ENCODE results near the gene RNLS.

RNLS gene

DNA sequence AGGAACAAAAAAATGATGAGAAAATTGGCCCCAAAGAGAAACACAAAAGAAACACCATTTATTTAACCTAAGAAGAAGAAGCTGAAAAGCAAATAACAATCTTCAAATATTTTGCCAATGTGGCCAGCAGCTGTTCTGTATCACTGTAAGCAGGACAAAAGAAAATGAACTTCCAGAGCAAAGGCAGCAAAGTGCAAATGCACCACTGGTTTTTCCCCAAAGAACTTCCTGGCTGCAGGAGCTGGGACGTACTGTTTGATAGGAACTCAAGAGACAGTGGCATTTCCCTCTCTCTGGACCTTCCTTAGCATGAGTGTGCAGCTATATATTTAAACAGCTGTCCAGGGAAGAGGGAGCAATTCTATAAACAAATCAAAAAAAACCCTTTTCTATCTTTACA, 60.4 kb downstream of the RNLS start:
- peaks cover 17% of the 10 kb centered on the region for H3K27me3 Mint-ChIP-seq (ENCODE audit: low read depth)
- H3K4me1 Mint-ChIP-seq (ENCODE audit: low read depth), result no peaks in the 10 kb centered on the region
- no peaks in the 10 kb centered on the region for H3K36me3 Mint-ChIP-seq (ENCODE audit: low read depth)
- no peaks in the 10 kb centered on the region for H3K9me3 Mint-ChIP-seq
- H3K27ac Mint-ChIP-seq, result no peak overlapping the region
- H3K4me3 Mint-ChIP-seq, result no peak overlapping the region

DNA sequence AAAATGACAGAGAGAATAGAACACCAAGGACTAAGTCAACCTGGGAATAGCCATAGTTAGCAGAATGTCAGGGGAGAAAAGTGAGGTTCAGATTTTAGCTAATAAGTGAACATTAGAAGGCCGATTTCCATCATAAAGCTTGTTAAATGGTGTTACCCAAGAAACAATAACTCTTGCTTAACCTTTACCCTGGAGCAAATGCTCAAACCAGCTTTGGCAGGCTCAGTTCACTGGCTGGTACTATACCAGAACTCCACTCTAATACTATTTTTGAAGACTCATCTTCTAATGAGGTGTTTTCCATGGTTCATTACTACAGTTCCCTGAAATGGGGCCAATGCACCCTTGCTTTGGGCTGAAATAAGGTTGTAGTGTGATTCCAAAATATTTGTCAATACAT, 61.3 kb downstream of the RNLS start:
- H3K27ac Mint-ChIP-seq, result no peak overlapping the region
- no peaks in the 10 kb centered on the region for H3K9me3 Mint-ChIP-seq
- no peak overlapping the region for H3K4me3 Mint-ChIP-seq
- no peaks in the 10 kb centered on the region for H3K36me3 Mint-ChIP-seq (ENCODE audit: low read depth)
- H3K27me3 Mint-ChIP-seq (ENCODE audit: low read depth), result peaks cover 17% of the 10 kb centered on the region
- H3K4me1 Mint-ChIP-seq (ENCODE audit: low read depth), result no peaks in the 10 kb centered on the region

- H3K27me3 Mint-ChIP-seq (ENCODE audit: low read depth), result peaks cover 10% of the 10 kb centered on the region
- H3K4me1 Mint-ChIP-seq (ENCODE audit: low read depth), result no peaks in the 10 kb centered on the region
- H3K4me3 Mint-ChIP-seq, result no peak overlapping the region
- H3K36me3 Mint-ChIP-seq (ENCODE audit: low read depth), result no peaks in the 10 kb centered on the region
- H3K9me3 Mint-ChIP-seq, result no peaks in the 10 kb centered on the region
- no peak overlapping the region for H3K27ac Mint-ChIP-seq
Measured at GRCh38 chr10:88515235-88515634, 67.9 kb downstream of the RNLS start.

GRCh38 chr10:88512599-88512998, 70.5 kb downstream of the RNLS start:
- no peak overlapping the region for H3K4me3 Mint-ChIP-seq
- H3K36me3 Mint-ChIP-seq (ENCODE audit: low read depth), result no peaks in the 10 kb centered on the region
- H3K27me3 Mint-ChIP-seq (ENCODE audit: low read depth), result no peaks in the 10 kb centered on the region
- H3K27ac Mint-ChIP-seq, result no peak overlapping the region
- H3K4me1 Mint-ChIP-seq (ENCODE audit: low read depth), result no peaks in the 10 kb centered on the region
- no peaks in the 10 kb centered on the region for H3K9me3 Mint-ChIP-seq

DNA sequence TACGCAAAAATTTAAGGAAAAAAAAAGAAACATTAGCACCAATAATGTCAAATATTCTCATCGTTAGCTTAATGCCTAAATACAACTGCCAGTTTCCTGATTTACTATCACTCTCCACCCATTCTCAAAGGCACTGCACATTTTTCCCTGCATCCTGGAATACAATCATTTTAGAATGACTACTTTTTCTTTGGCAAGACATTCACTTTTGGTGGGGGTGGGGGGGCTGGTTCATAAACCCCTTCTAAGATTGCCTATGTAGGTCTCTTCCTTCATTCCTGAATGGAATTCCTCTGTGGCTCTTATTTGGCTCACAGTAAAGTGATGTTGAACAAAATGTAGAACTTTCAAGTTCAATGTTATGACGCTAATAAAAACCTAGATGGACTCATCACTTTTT, 74.3 kb downstream of the RNLS start:
- Mint-ChIP-seq H3K9me3 (no peaks in the 10 kb centered on the region), H3K36me3 (ENCODE audit: low read depth) (no peaks in the 10 kb centered on the region), H3K27ac (no peak overlapping the region), H3K4me1 (ENCODE audit: low read depth) (no peaks in the 10 kb centered on the region), H3K4me3 (no peak overlapping the region), H3K27me3 (ENCODE audit: low read depth) (peaks cover 6% of the 10 kb centered on the region)

- no peaks in the 10 kb centered on the region for H3K36me3 Mint-ChIP-seq (ENCODE audit: low read depth)
- no peaks in the 10 kb centered on the region for H3K9me3 Mint-ChIP-seq
- no peak overlapping the region for H3K27ac Mint-ChIP-seq
- H3K4me3 Mint-ChIP-seq, result no peak overlapping the region
- H3K4me1 Mint-ChIP-seq (ENCODE audit: low read depth), result no peaks in the 10 kb centered on the region
- peaks cover 6% of the 10 kb centered on the region for H3K27me3 Mint-ChIP-seq (ENCODE audit: low read depth)
Measured at GRCh38 chr10:88507826-88508453, 75.2 kb downstream of the RNLS start.

DNA sequence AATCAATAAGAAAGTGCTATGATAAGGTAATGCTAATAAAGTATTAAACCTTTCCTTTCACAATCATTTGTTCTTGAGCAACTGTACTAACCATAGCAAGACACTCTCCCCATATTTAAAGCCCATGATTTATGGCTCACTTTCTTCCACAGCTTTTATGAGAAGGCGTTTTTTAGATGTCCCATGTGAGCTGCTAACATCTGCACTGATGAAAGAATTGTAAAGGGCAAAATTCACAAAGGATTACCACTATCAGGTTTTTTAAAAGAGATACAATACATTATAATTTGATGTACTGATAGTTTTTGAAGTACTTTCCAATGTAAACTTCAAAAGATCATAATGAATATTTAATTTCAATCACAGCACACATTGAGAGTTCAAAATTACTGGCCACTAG, 75.7 kb downstream of the RNLS start:
- Mint-ChIP-seq H3K4me3 (no peak overlapping the region), H3K27me3 (ENCODE audit: low read depth) (peaks cover 6% of the 10 kb centered on the region), H3K27ac (no peak overlapping the region), H3K9me3 (no peaks in the 10 kb centered on the region), H3K36me3 (ENCODE audit: low read depth) (no peaks in the 10 kb centered on the region), H3K4me1 (ENCODE audit: low read depth) (no peaks in the 10 kb centered on the region)

GRCh38 chr10:88505680-88506215, 77.4 kb downstream of the RNLS start:
- no peaks in the 10 kb centered on the region for H3K9me3 Mint-ChIP-seq
- no peaks in the 10 kb centered on the region for H3K4me1 Mint-ChIP-seq (ENCODE audit: low read depth)
- H3K27ac Mint-ChIP-seq, result no peak overlapping the region
- H3K36me3 Mint-ChIP-seq (ENCODE audit: low read depth), result no peaks in the 10 kb centered on the region
- H3K4me3 Mint-ChIP-seq, result no peak overlapping the region
- peaks cover 6% of the 10 kb centered on the region for H3K27me3 Mint-ChIP-seq (ENCODE audit: low read depth)

DNA sequence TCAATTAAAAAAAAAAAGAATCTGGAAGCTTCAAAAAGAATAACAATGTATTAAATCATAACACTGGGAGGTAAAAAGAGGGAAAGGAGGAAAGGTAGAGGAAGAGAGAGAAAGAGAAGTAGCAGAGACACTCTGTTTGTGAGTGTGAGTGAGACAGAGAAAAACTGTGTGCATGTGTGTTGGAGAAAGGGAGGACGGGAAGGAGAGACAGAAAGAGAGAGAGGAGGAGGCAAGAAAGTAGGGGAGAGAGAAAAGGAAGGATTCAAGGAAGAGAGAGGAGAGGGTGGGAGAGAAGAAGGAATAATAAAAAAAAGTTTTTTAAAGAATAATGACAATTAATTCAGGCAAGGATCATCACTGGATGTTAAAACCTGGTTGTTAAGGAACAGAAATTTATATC, 77.9 kb downstream of the RNLS start:
- H3K27me3 Mint-ChIP-seq (ENCODE audit: low read depth), result peaks cover 6% of the 10 kb centered on the region
- H3K4me3 Mint-ChIP-seq, result no peak overlapping the region
- H3K27ac Mint-ChIP-seq, result no peak overlapping the region
- no peaks in the 10 kb centered on the region for H3K36me3 Mint-ChIP-seq (ENCODE audit: low read depth)
- H3K9me3 Mint-ChIP-seq, result no peaks in the 10 kb centered on the region
- H3K4me1 Mint-ChIP-seq (ENCODE audit: low read depth), result no peaks in the 10 kb centered on the region

DNA sequence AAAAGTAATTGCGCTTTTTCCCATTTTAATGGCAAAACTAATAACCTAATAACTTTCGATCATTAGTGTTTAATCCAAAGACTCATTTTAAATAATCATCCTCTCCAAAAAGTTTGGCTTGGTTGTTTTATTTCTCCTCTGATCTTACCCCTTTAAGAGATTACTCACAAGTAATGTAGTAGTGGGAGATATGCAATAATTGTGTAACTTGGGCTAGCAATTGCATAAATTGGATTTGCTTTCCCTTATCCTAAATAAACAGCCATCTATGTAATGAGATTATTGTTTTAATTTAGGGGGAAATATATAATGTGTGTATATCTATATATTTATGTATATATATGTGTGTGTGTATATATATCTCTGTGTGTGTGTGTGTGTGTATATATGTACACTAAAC, 82.5 kb downstream of the RNLS start:
- Mint-ChIP-seq H3K4me1 (ENCODE audit: low read depth) (peaks cover 2% of the 10 kb centered on the region), H3K27me3 (ENCODE audit: low read depth) (peaks cover 9% of the 10 kb centered on the region), H3K9me3 (no peaks in the 10 kb centered on the region), H3K36me3 (ENCODE audit: low read depth) (no peaks in the 10 kb centered on the region), H3K4me3 (no peak overlapping the region), H3K27ac (no peak overlapping the region)

GRCh38 chr10:88499569-88500470, 83.3 kb downstream of the RNLS start:
- H3K9me3 Mint-ChIP-seq, result no peaks in the 10 kb centered on the region

DNA sequence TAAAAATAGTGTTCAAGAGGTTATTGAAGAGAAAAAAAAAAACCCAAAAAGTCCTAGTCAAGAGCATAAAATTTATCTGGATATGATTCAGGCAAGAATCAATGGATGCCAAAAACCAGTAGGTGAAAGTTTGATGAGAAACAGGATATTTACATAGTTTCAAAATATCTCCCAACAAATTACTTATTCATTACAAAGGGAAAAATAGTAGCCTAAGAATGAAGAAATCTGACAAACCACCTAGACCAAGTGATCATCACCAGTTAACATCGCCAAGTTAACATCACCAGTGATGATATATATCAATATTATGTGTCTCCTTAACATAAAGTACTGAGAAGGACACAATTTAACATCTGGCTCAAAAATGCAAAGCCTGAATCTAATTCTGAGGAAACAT, 85.2 kb downstream of the RNLS start:
- no peak overlapping the region for H3K4me3 Mint-ChIP-seq
- H3K9me3 Mint-ChIP-seq, result no peaks in the 10 kb centered on the region
- H3K27ac Mint-ChIP-seq, result no peak overlapping the region
- no peaks in the 10 kb centered on the region for H3K36me3 Mint-ChIP-seq (ENCODE audit: low read depth)
- peaks cover 6% of the 10 kb centered on the region for H3K4me1 Mint-ChIP-seq (ENCODE audit: low read depth)
- H3K27me3 Mint-ChIP-seq (ENCODE audit: low read depth), result peaks cover 7% of the 10 kb centered on the region

More at GRCh38 chr10:88499569-88500470, 83.3 kb downstream of the RNLS start:
- Mint-ChIP-seq H3K27ac (no peak overlapping the region), H3K4me3 (no peak overlapping the region), H3K27me3 (ENCODE audit: low read depth) (peaks cover 7% of the 10 kb centered on the region), H3K4me1 (ENCODE audit: low read depth) (peaks cover 6% of the 10 kb centered on the region), H3K36me3 (ENCODE audit: low read depth) (no peaks in the 10 kb centered on the region)

DNA sequence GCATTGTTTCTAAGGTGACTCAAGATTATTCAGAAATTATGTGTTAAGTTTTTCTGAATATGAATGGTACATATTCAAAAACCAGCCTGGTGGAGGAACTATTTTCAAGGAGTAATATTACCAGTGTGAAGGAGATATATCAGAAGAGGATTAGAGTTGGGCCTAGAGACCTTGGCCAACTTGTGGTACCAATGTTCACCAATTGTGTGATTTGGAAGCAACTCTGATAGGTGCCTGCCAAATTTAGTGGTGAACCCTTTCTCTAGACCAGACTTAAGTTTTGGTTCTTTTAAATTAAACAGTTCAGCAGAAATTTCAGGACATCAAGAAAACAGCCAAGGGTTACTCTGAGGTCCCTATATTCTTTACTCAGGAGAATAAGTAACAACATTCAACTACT, 88.6 kb downstream of the RNLS start:
- no peaks in the 10 kb centered on the region for H3K36me3 Mint-ChIP-seq (ENCODE audit: low read depth)
- H3K4me3 Mint-ChIP-seq, result no peak overlapping the region
- H3K4me1 Mint-ChIP-seq (ENCODE audit: low read depth), result peaks cover 9% of the 10 kb centered on the region
- H3K27me3 Mint-ChIP-seq (ENCODE audit: low read depth), result peaks cover 10% of the 10 kb centered on the region
- no peak overlapping the region for H3K27ac Mint-ChIP-seq
- H3K9me3 Mint-ChIP-seq, result no peaks in the 10 kb centered on the region

GRCh38 chr10:88493691-88494483, 89.2 kb downstream of the RNLS start:
- H3K36me3 Mint-ChIP-seq (ENCODE audit: low read depth), result no peaks in the 10 kb centered on the region
- peaks cover 12% of the 10 kb centered on the region for H3K4me1 Mint-ChIP-seq (ENCODE audit: low read depth)
- peaks cover 10% of the 10 kb centered on the region for H3K27me3 Mint-ChIP-seq (ENCODE audit: low read depth)
- no peaks in the 10 kb centered on the region for H3K9me3 Mint-ChIP-seq
- no peak overlapping the region for H3K27ac Mint-ChIP-seq
- no peak overlapping the region for H3K4me3 Mint-ChIP-seq

Measured in T-helper 1 cell treated with Interleukin-12 subunit alpha and Interleukin-12 subunit beta and Interleukin-4 antibody, amounts not matched to agents 30 μg/mL and 1 μg/mL, for 36 hours (primary cell).